MM.1S (cell line): Measurements from ENCODE around the gene LYSMD4.

ENCODE experiments used
- CTCF ChIP-seq: fragments of 300-600 bp; sonication (generic); IDR thresholded peaks from 2 replicates; pipeline ENCODE4 v1.5.1; 2016; ENCODE audit warnings: antibody characterized with exemption, low read length, mixed read lengths
- EZH2 ChIP-seq: fragments of 300-600 bp; sonication (generic); optimal IDR thresholded peaks from 2 replicates; pipeline ENCODE3; 2017; ENCODE audit warnings: low read depth, mild to moderate bottlenecking, antibody characterized with exemption, low read length, mixed read lengths

- TF ChIP-seq CTCF (no peak), EZH2 (no peak)
These were observed 1.7 kb downstream of the LYSMD4 start for GRCh38 chr15:99731336-99732123.
